GM12874 (cell line): ENCODE data around the gene ATP10D.

Experiments used
- TF ChIP-seq, protein P1 (sequence below): IDR thresholded peaks from 2 replicates; pipeline ENCODE4 v1.5.1; 2011; ENCODE audit warnings: low read depth, mild to moderate bottlenecking, control low read depth, low read length, moderate library complexity; ENCODE audit not compliant: insufficient read depth

The ATP10D gene

GRCh38 chr4:47505666-47506065 is 20.6 kb downstream of the ATP10D start:
- TF ChIP-seq, protein P1, sequence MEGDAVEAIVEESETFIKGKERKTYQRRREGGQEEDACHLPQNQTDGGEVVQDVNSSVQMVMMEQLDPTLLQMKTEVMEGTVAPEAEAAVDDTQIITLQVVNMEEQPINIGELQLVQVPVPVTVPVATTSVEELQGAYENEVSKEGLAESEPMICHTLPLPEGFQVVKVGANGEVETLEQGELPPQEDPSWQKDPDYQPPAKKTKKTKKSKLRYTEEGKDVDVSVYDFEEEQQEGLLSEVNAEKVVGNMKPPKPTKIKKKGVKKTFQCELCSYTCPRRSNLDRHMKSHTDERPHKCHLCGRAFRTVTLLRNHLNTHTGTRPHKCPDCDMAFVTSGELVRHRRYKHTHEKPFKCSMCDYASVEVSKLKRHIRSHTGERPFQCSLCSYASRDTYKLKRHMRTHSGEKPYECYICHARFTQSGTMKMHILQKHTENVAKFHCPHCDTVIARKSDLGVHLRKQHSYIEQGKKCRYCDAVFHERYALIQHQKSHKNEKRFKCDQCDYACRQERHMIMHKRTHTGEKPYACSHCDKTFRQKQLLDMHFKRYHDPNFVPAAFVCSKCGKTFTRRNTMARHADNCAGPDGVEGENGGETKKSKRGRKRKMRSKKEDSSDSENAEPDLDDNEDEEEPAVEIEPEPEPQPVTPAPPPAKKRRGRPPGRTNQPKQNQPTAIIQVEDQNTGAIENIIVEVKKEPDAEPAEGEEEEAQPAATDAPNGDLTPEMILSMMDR: no peak

- TF ChIP-seq, protein P1: no peak
Measured at GRCh38 chr4:47510506-47511143, 25.6 kb downstream of the ATP10D start.

DNA sequence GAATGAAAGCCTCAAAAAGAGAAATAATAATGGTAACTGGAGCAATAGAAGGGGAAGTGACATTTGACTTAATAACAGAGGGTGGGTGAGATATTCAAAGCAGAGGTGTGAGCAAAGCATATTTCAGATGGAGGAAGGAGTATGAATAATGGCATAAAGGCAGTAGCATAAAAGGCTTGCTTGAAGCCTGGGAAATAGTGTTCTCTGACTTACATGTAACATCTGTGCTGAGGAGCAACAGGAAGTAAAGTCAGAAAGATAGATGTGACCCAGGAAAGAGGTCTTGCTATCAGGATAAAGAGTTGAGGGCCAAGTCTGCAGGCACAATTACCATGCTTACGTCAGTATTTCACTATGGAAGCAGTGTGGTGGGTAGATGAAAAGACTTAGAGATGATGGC is 28.4 kb downstream of the ATP10D start:
- TF ChIP-seq, protein P1: no peak

DNA sequence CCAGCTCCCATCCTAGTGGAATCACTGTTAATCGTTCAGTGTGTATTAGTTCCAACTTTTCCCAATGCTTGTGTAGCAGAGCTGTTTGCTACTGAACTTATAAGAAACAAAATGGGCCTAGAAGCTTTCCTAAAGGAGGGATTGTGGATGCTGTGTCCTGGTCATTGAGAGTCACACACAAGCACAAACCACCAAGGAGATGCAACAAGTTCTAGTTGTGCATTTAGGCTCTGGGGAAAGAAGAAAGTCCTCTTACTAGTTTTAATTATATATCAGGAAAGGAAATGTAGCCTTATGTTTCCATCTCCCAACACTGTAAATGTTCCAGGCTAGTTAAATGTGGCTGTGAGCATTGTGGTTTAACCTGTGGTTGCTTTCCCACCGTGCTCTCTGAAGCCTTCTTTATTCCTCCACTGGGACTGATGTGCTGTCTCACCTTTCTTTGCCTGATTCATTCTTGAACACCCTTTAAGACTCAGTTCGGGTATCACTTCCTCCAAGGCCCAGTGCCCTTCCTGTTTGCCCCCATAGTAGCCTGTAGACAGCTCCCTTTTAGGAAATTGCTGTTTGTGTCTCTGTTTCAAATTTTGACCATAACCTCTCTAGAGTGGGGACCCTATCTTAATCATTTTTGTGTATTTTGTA is 34.3 kb downstream of the ATP10D start:
- TF ChIP-seq, protein P1: no peak

GRCh38 chr4:47525154-47525819 is 40.2 kb downstream of the ATP10D start:
- TF ChIP-seq, protein P1: no peak

DNA sequence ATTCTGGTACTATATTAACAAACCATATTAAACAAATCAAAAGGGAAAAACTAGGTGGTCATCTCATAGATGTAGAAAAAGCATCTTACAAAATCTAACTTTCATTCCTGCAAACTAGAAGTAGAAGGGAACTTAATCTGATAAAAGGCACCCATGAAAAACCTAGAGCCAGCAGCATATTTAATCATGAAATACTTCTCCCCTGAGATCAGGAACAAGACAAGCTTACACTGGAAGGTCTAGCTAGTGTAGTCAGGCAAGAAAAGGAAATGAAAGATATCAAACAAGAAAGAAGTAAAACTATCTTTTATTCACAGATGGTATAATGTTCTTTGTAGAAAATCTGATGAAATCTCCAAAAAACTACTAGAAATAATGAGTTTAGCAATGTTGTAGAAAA is 41.2 kb downstream of the ATP10D start:
- TF ChIP-seq, protein P1: no peak

- TF ChIP-seq, protein P1: no peak
Measured at GRCh38 chr4:47530801-47531200, 45.7 kb downstream of the ATP10D start.
